PC-3 (cell line): Measurements from ENCODE around the gene SAMM50. TPM values are rescaled to one million over a fixed set of nuclear protein-coding genes. Genes with fewer than 3 reads are reported as not detected.
A peak's percentile ranks its signal among the peaks of the same experiment; 100 is the strongest.

Experiments used
- ATAC-seq: fragments of 200-7000 bp; cut with Tn5 transposase; 2 replicates; pipeline ENCODE4 v1.9.1; 2020; ENCODE audit warnings: mild to moderate bottlenecking, moderate library complexity
- BruUV-seq: library from RNA; stranded (reverse); fragments of 400-500 nt; replicated peaks from 2 replicates; lab custom pipeline; 2021; lab: Mats Ljungman, UMichigan
- CTCF ChIA-PET: fragments of 300-600 bp; sonication (Branson Sonifier 250); formaldehyde crosslinking; loops from one replicate; lab custom pipeline; 2022; ENCODE audit warnings: antibody characterized with exemption; lab: Charles Lee
- POLR2A ChIA-PET: fragments of 300-600 bp; sonication (Branson Sonifier 250); formaldehyde crosslinking; loops from one replicate; lab custom pipeline; 2022; ENCODE audit warnings: antibody characterized with exemption; ENCODE audit not compliant: unreplicated experiment; lab: Charles Lee
- DNase-seq: peaks from one replicate; pipeline ENCODE4 v3.0.0-alpha.2; 2015
- H2AFZ ChIP-seq: fragments of 300-600 bp; sonication (generic); 2 replicates; pipeline ENCODE4 v1.6.0; 2016; ENCODE audit warnings: antibody characterized with exemption, low read length
- H3F3A ChIP-seq: fragments of 300-600 bp; sonication (generic); one replicate; pipeline ENCODE4 v1.6.0; 2017; ENCODE audit warnings: antibody characterized with exemption, low read length, control low read depth, mild to moderate bottlenecking; ENCODE audit not compliant: unreplicated experiment
- H3K27ac ChIP-seq: fragments of 300-600 bp; sonication (generic); 2 replicates; pipeline ENCODE4 v1.5.1; 2016; ENCODE audit warnings: mild to moderate bottlenecking, low read length
- H3K27me3 ChIP-seq: fragments of 300-600 bp; sonication (generic); 2 replicates; pipeline ENCODE4 v1.6.1; 2016; ENCODE audit warnings: low read length, mixed read lengths
- H3K36me3 ChIP-seq: fragments of 300-600 bp; sonication (generic); 2 replicates; pipeline ENCODE4 v1.6.1; 2016; ENCODE audit warnings: low read depth, mixed run types, low read length, mixed read lengths
- H3K4me1 ChIP-seq: fragments of 300-600 bp; sonication (generic); 2 replicates; pipeline ENCODE4 v1.5.1; 2016; ENCODE audit warnings: low read length; ENCODE audit not compliant: insufficient read depth
- H3K4me2 ChIP-seq: fragments of 300-600 bp; sonication (generic); 2 replicates; pipeline ENCODE4 v1.6.0; 2016; ENCODE audit warnings: low read length
- H3K4me3 ChIP-seq: fragments of 300-600 bp; sonication (generic); 2 replicates; pipeline ENCODE4 v1.5.1; 2016; ENCODE audit warnings: mild to moderate bottlenecking, low read length, mixed read lengths
- H3K79me2 ChIP-seq: fragments of 300-600 bp; sonication (generic); 2 replicates; pipeline ENCODE4 v1.6.1; 2017; ENCODE audit warnings: low read length, mixed read lengths
- H3K9ac ChIP-seq: fragments of 300-600 bp; sonication (generic); 2 replicates; pipeline ENCODE4 v1.6.0; 2016; ENCODE audit warnings: mild to moderate bottlenecking, low read length
- H3K9me2 ChIP-seq: fragments of 300-600 bp; sonication (generic); replicated peaks from 2 replicates; pipeline ENCODE4 v1.6.1; 2016; ENCODE audit warnings: mixed run types, low read length, mixed read lengths
- H3K9me3 ChIP-seq: fragments of 300-600 bp; sonication (generic); 2 replicates; pipeline ENCODE4 v1.6.1; 2016; ENCODE audit warnings: low read length, mixed read lengths
- H4K20me1 ChIP-seq: fragments of 300-600 bp; sonication (generic); 2 replicates; pipeline ENCODE4 v1.6.1; 2016; ENCODE audit warnings: low read length, mixed read lengths
- EZH2 ChIP-seq: fragments of 300-600 bp; sonication (generic); IDR thresholded peaks from one replicate; pipeline ENCODE4 v1.6.1; 2017; ENCODE audit warnings: antibody characterized with exemption, mild to moderate bottlenecking, low read length; ENCODE audit not compliant: unreplicated experiment
- EZH2phosphoT487 ChIP-seq: fragments of 300-600 bp; sonication (generic); IDR thresholded peaks from 2 replicates; pipeline ENCODE4 v1.6.1; 2018; ENCODE audit warnings: mild to moderate bottlenecking, antibody characterized with exemption, low read length, borderline replicate concordance
- intact Hi-C: fragments of 100-400 bp; cut with micrococcal nuclease; formaldehyde crosslinking; loops from 2 replicates; pipeline ENCODE4 v1.9.0; 2023
- total RNA-seq: library from RNA; depleted of rRNA; stranded (reverse); fragments of >200 nt; gene quantifications from 2 replicates; pipeline ENCODE4 v1.2.3, GENCODE V29; 2014
- TF ChIP-seq, protein P1 (sequence below): fragments of 300-600 bp; sonication (generic); conservative IDR thresholded peaks from 2 replicates; pipeline ENCODE4 v1.5.1; 2017; ENCODE audit warnings: antibody characterized with exemption, low read depth, mild to moderate bottlenecking, low read length

SAMM50 gene
- total RNA-seq, 1 experiment from 2014 or later, result 34.5 TPM

DNA sequence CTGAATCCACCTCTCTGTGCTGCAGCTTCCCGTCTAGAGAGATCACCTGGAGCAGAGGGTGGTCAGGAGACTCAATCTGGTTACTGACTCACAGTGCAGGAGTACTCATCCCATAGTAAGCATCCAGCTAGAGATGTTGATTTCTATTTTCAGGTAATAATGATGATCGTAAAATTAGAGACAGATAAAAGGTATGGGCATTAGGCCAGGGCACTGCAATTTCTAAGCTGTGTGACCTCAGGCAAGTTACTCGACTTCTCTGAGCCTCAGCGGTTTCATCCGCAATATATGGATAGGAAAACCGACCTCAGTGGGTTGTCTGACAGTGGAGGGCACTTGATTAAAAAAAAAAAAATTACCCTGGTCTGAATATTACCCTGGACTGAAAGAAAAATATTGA is 13.8 kb upstream of the SAMM50 start:
- no peaks in the 10 kb centered on the region for H3K9me3 ChIP-seq
- H3K9ac ChIP-seq, result no peak overlapping the region
- intact Hi-C loops, result no loop called here
- H3K27ac ChIP-seq, result no peak overlapping the region
- H3K9me2 ChIP-seq, result no peaks in the 10 kb centered on the region
- no peak overlapping the region for H3K4me3 ChIP-seq
- ChIA-PET CTCF (no interaction called here), POLR2A (no interaction called here)
- TF ChIP-seq EZH2 (no peak), EZH2phosphoT487 (no peak)
- TF ChIP-seq, protein P1, sequence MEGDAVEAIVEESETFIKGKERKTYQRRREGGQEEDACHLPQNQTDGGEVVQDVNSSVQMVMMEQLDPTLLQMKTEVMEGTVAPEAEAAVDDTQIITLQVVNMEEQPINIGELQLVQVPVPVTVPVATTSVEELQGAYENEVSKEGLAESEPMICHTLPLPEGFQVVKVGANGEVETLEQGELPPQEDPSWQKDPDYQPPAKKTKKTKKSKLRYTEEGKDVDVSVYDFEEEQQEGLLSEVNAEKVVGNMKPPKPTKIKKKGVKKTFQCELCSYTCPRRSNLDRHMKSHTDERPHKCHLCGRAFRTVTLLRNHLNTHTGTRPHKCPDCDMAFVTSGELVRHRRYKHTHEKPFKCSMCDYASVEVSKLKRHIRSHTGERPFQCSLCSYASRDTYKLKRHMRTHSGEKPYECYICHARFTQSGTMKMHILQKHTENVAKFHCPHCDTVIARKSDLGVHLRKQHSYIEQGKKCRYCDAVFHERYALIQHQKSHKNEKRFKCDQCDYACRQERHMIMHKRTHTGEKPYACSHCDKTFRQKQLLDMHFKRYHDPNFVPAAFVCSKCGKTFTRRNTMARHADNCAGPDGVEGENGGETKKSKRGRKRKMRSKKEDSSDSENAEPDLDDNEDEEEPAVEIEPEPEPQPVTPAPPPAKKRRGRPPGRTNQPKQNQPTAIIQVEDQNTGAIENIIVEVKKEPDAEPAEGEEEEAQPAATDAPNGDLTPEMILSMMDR, result no peak
- H4K20me1 ChIP-seq, result no peaks in the 10 kb centered on the region
- no peak overlapping the region for H3K4me2 ChIP-seq
- BruUV-seq, result no TSS peak
- no peak for DNase-seq
- ATAC-seq, result no peak
- H3K27me3 ChIP-seq, result no peaks in the 10 kb centered on the region
- H2AFZ ChIP-seq, result no peak overlapping the region
- no peaks in the 10 kb centered on the region for H3K36me3 ChIP-seq
- no peaks in the 10 kb centered on the region for H3K79me2 ChIP-seq
- no peaks in the 10 kb centered on the region for H3K4me1 ChIP-seq
- H3F3A ChIP-seq, result no peaks in the 10 kb centered on the region

DNA sequence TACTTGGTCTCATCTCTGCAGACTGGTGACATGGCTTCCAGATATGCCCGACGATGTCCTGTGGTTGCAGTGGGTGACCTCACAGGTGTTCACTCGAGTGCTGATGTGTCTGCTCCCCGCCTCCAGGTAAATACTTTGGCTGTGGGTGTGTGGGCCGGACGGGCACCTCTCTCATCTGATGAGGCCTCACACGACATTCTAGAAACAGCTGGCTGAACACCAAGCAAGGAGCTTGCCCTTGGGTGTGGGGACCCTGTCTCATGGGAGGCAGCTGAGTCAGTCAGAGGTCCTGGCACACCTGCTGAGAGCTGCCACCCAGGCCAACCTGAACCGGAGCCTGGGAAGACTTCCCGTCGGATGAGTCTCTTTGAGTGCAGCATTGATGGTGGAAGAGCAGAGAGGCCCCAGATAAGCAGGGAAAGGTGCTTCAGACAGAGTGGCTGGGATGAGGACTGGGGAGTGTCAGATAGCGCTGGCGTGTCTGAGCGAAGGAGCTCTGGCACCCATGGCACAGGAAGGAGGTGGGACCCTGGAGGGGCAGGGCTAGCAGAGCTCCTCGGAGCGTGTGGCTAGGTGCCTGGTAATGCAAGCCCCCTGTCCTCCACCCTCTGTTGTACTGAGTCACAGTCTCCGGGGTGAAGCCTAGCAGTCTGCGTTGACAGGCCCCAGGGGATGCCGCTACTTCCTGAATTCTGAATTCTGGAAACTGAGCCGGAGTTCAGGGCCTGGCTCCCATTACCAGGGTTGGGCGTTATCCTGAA is 10.4 kb upstream of the SAMM50 start:
- Histone ChIP-seq H4K20me1 (no peaks in the 10 kb centered on the region), H3K27me3 (no peaks in the 10 kb centered on the region), H3K36me3 (no peaks in the 10 kb centered on the region), H3K4me2 (no peak overlapping the region), H3K79me2 (no peaks in the 10 kb centered on the region), H3K9ac (no peak overlapping the region), H2AFZ (no peak overlapping the region), H3K9me2 (no peaks in the 10 kb centered on the region), H3K27ac (no peak overlapping the region), H3K4me3 (no peak overlapping the region), H3K9me3 (no peaks in the 10 kb centered on the region), H3F3A (no peaks in the 10 kb centered on the region), H3K4me1 (no peaks in the 10 kb centered on the region)
- ChIA-PET POLR2A (no interaction called here), CTCF (no interaction called here)
- ATAC-seq (no peak), DNase-seq (no peak)
- TF ChIP-seq, protein P1, result no peak
- TF ChIP-seq EZH2 (no peak), EZH2phosphoT487 (no peak)
- intact Hi-C loops, result no loop called here
- no TSS peak for BruUV-seq

DNA sequence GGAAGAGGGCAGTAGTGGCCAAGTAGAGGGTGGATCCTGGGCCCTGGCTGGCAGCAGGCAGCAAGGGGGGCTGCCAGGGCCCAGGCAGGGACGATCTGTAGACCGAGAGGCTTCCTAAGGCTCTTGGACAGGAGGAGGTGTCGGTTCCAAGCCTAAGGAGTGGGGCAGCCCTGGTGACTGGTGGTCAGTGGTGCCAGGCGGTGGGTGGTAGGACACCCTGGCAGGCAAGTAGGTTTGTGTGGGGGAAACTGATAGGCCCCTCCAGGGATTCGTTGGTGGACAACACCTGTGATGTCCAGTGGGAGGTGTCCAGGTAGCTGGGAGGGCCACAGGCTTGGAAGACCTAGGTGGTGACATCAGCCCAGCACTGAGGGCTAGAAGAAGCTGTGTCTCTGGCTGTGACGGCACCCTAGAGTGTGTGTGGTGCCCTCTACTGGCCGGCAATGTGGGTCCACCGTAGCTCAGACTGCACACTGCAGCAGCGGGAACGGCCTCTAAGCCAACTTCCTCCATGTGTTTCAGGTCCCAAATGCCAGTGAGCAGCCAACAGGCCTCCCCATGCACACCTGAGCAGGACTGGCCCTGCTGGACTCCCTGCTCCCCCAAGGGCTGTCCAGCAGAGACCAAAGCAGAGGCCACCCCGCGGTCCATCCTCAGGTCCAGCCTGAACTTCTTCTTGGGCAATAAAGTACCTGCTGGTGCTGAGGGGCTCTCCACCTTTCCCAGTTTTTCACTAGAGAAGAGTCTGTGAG is 9.4 kb upstream of the SAMM50 start:
- peak; percentile 92 for ATAC-seq
- H3K27ac ChIP-seq, result no peak overlapping the region
- H3F3A ChIP-seq, result no peaks in the 10 kb centered on the region
- no peaks in the 10 kb centered on the region for H3K27me3 ChIP-seq
- TF ChIP-seq EZH2phosphoT487, result no peak
- TF ChIP-seq, protein P1, result peak; percentile 72
- no peak for TF ChIP-seq EZH2
- H3K4me2 ChIP-seq, result no peak overlapping the region
- H3K9me3 ChIP-seq, result no peaks in the 10 kb centered on the region
- no peaks in the 10 kb centered on the region for H3K36me3 ChIP-seq
- peak; percentile 62 for DNase-seq
- H3K79me2 ChIP-seq, result no peaks in the 10 kb centered on the region
- ChIA-PET CTCF (interaction anchor here (0.9 to 1.4 kb wide), 3 partner anchors 24 to 63 kb away, joined by 5 to 10 read pairs (median 7); no protein-coding TSS in a partner anchor), POLR2A (no interaction called here)
- H3K9me2 ChIP-seq, result no peaks in the 10 kb centered on the region
- no peaks in the 10 kb centered on the region for H3K4me1 ChIP-seq
- BruUV-seq, result no TSS peak
- H3K9ac ChIP-seq, result no peak overlapping the region
- intact Hi-C loops, result no loop called here
- H2AFZ ChIP-seq, result no peak overlapping the region
- no peaks in the 10 kb centered on the region for H4K20me1 ChIP-seq
- no peak overlapping the region for H3K4me3 ChIP-seq
